NCI-H345 treated with DMSO at 0.1 percent for 48 hours (cell line): ENCODE measurements around the gene MRLN.
"Not testable (repeated sequence)": the region's sequence is repeated elsewhere in the genome, so short reads cannot be mapped to it uniquely, and the experiment has no call there.

ENCODE experiments used
- DNase-seq: peaks from one replicate; lab custom pipeline; 2025; ENCODE audit not compliant: unreplicated experiment; lab: John Stamatoyannopoulos, UW

MRLN gene

GRCh38 chr10:59753267-59753666 lies at the start of gene MRLN:
MRLN (minus strand) TSS chr10:59753455.
- DNase-seq: no peak

- no peak for DNase-seq
Observed at GRCh38 chr10:59801171-59801570, 47.9 kb upstream of the MRLN start.

- DNase-seq: no peak
Observed at GRCh38 chr10:59799421-59799820, 46.2 kb upstream of the MRLN start.

- DNase-seq: no peak
Observed at GRCh38 chr10:59793919-59794318, 40.7 kb upstream of the MRLN start.

GRCh38 chr10:59792812-59793211 lies 39.6 kb upstream of the MRLN start:
- DNase-seq: no peak

- no peak for DNase-seq
Observed at GRCh38 chr10:59791601-59792000, 38.3 kb upstream of the MRLN start.

GRCh38 chr10:59790080-59790479 lies 36.8 kb upstream of the MRLN start:
- not testable (repeated sequence) for DNase-seq

GRCh38 chr10:59788914-59789313 lies 35.7 kb upstream of the MRLN start:
- not testable (repeated sequence) for DNase-seq

- DNase-seq: not testable (repeated sequence)
Observed at GRCh38 chr10:59787032-59787431, 33.8 kb upstream of the MRLN start.

GRCh38 chr10:59785476-59785875 lies 32.2 kb upstream of the MRLN start:
- DNase-seq: not testable (repeated sequence)

GRCh38 chr10:59781511-59781910 lies 28.3 kb upstream of the MRLN start:
- no peak for DNase-seq

GRCh38 chr10:59779756-59780533 lies 26.7 kb upstream of the MRLN start:
- no peak for DNase-seq

GRCh38 chr10:59774451-59774850 lies 21.2 kb upstream of the MRLN start:
- DNase-seq: no peak

GRCh38 chr10:59773088-59773487 lies 19.8 kb upstream of the MRLN start:
- no peak for DNase-seq

- no peak for DNase-seq
Observed at GRCh38 chr10:59771162-59771807, 18.0 kb upstream of the MRLN start.

- no peak for DNase-seq
Observed at GRCh38 chr10:59770689-59771088, 17.4 kb upstream of the MRLN start.

- no peak for DNase-seq
Observed at GRCh38 chr10:59762505-59762904, 9.2 kb upstream of the MRLN start.

GRCh38 chr10:59757966-59758365 lies 4.7 kb upstream of the MRLN start:
- no peak for DNase-seq

GRCh38 chr10:59754951-59755350 lies 1.7 kb upstream of the MRLN start:
- DNase-seq: no peak

- DNase-seq: no peak
Observed at GRCh38 chr10:59752278-59752940, 846 bp downstream of the MRLN start.

GRCh38 chr10:59750155-59750945 lies 2.9 kb downstream of the MRLN start:
- no peak for DNase-seq
